Dedifferentiated amniotic fluid mesenchymal stem cell (primary cell): ENCODE measurements around the gene USH1G.
"Not testable (repeated sequence)": the region's sequence is repeated elsewhere in the genome, so short reads cannot be mapped to it uniquely, and the experiment has no call there.

Source experiments
- DNase-seq: peaks from one replicate; pipeline ENCODE4 v3.0.0-alpha.2; 2016; ENCODE audit errors: extremely low spot score

The USH1G gene

GRCh38 chr17:74875155-74875976 is 47.7 kb downstream of the USH1G start:
- no peak for DNase-seq

GRCh38 chr17:74874615-74875037 is 48.4 kb downstream of the USH1G start:
- no peak for DNase-seq

GRCh38 chr17:74873874-74874614 is 49.0 kb downstream of the USH1G start:
- no peak for DNase-seq

GRCh38 chr17:74873037-74873873 is 49.8 kb downstream of the USH1G start:
- peak; percentile 100 for DNase-seq

- no peak for DNase-seq
Measured at GRCh38 chr17:74872313-74873036, 50.6 kb downstream of the USH1G start, which contains the start of gene FDXR. FDXR (minus strand) TSS chr17:74872994; CDS start chr17:74872944, 50 bp downstream.

GRCh38 chr17:74871356-74872076 is 51.5 kb downstream of the USH1G start:
- DNase-seq = no peak

GRCh38 chr17:74870512-74870911 is 52.5 kb downstream of the USH1G start:
- no peak for DNase-seq

- DNase-seq = not testable (repeated sequence)
Measured at GRCh38 chr17:74870028-74870427, 53.0 kb downstream of the USH1G start.

GRCh38 chr17:74868908-74869255 is 54.2 kb downstream of the USH1G start:
- no peak for DNase-seq

- DNase-seq = no peak
Measured at GRCh38 chr17:74868251-74868907, 54.7 kb downstream of the USH1G start.

GRCh38 chr17:74866198-74866835 is 56.7 kb downstream of the USH1G start:
- DNase-seq = no peak
